ENCODE measurements around the gene SHROOM3.

Gene SHROOM3

DNA sequence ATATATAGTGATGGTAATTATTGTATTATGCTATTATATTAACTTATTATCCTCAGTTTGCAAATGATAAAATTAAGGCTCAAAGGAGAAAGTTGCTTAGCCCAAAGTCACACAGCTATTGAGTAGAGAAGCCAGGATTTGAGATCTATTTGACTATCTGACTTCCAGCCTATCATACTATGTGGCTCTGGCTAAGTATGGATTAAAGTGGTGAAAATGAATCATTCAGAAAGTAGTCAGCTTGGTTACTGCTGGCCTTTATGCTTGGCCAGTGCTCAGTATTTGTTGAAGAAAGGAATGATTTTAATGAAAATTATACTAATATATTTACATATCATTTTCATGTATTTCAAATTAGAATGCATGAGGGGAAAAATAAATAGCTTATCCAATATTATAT lies 219.8 kb downstream of the SHROOM3 start:
- no peak overlapping the region for H3K4me3 ChIP-seq (ENCODE audit: insufficient read depth, low read length, poor library complexity, severe bottlenecking)
- H3K9me2 ChIP-seq (replicated peaks; ENCODE audit: insufficient read depth, low read length) = no peaks in the 10 kb centered on the region
- H3K79me2 ChIP-seq (ENCODE audit: insufficient read depth, low read length) = no peaks in the 10 kb centered on the region
- no peaks in the 10 kb centered on the region for H4K20me1 ChIP-seq (ENCODE audit: low read depth, low read length)
- H3K27ac ChIP-seq (ENCODE audit: low read depth, low read length) = no peak overlapping the region
- no peak overlapping the region for H3K4me2 ChIP-seq (ENCODE audit: low read depth, low read length, poor library complexity, severe bottlenecking)
- H3K36me3 ChIP-seq (ENCODE audit: low read length) = no peaks in the 10 kb centered on the region
- no peaks in the 10 kb centered on the region for H3K27me3 ChIP-seq (ENCODE audit: low read length)
- H3K9ac ChIP-seq (ENCODE audit: low read length) = no peak overlapping the region
- no peaks in the 10 kb centered on the region for H3F3A ChIP-seq (ENCODE audit: insufficient read depth)
- no peak overlapping the region for H2AFZ ChIP-seq (ENCODE audit: low read depth, low read length, severe bottlenecking)
- H3K9me3 ChIP-seq (ENCODE audit: insufficient read depth, low read length) = no peaks in the 10 kb centered on the region
- TF ChIP-seq EZH2phosphoT487 (conservative IDR thresholded peaks at IDR 0.05; ENCODE audit: low read length) = no peak
- TF ChIP-seq, protein P1, sequence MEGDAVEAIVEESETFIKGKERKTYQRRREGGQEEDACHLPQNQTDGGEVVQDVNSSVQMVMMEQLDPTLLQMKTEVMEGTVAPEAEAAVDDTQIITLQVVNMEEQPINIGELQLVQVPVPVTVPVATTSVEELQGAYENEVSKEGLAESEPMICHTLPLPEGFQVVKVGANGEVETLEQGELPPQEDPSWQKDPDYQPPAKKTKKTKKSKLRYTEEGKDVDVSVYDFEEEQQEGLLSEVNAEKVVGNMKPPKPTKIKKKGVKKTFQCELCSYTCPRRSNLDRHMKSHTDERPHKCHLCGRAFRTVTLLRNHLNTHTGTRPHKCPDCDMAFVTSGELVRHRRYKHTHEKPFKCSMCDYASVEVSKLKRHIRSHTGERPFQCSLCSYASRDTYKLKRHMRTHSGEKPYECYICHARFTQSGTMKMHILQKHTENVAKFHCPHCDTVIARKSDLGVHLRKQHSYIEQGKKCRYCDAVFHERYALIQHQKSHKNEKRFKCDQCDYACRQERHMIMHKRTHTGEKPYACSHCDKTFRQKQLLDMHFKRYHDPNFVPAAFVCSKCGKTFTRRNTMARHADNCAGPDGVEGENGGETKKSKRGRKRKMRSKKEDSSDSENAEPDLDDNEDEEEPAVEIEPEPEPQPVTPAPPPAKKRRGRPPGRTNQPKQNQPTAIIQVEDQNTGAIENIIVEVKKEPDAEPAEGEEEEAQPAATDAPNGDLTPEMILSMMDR (IDR thresholded peaks at IDR 0.05; ENCODE audit: insufficient read depth, low read length, poor library complexity, severe bottlenecking) = no peak

DNA sequence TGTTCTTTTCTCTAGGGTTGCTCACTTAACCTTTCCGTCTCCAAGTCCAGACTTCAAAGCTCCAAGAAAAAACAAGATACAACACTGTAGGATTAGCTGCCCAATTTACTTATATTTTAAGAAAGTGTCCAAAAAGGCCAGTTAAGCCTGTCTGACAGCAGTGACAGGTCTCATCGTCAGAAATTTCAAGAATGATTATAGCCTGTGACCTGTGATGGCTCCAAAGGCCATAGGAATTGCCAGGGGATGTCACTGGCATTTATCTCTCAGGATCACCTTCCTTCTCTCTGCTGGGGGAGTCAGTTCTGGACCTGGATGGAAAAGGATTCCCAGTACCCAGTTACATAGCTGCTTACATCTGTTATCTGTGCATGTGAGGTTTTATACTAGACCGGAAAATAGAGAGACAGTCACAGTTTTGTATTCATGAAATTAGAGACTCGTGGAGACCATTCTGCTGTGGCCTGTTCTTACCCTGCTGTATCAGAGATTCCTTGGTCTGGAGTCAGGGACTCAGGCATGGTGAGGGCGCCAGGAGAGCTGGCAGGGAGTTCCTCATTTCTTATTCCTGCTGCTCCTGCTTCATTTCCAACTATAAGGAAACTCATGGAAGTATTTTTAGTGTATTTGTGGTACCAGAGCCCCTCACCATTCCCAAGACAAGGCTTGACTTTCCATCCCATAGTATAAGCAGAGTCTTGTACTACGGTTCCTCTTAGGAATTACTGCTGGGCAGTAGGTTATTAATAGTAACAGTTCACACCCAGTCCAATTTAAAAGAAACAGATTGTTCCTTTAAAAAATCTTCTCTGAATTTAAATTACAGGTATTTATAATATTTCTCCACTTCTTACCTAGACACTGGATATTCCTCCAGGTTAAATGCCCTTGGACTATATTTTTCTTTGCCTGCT lies 220.8 kb downstream of the SHROOM3 start:
- H3K4me2 ChIP-seq (ENCODE audit: low read depth, low read length, poor library complexity, severe bottlenecking) = no peak overlapping the region
- H3K9me3 ChIP-seq (ENCODE audit: insufficient read depth, low read length) = no peaks in the 10 kb centered on the region
- H4K20me1 ChIP-seq (ENCODE audit: low read depth, low read length) = no peaks in the 10 kb centered on the region
- no peak overlapping the region for H3K9ac ChIP-seq (ENCODE audit: low read length)
- H3K27me3 ChIP-seq (ENCODE audit: low read length) = no peaks in the 10 kb centered on the region
- no peaks in the 10 kb centered on the region for H3K79me2 ChIP-seq (ENCODE audit: insufficient read depth, low read length)
- H3K4me3 ChIP-seq (ENCODE audit: insufficient read depth, low read length, poor library complexity, severe bottlenecking) = no peak overlapping the region
- H3K36me3 ChIP-seq (ENCODE audit: low read length) = no peaks in the 10 kb centered on the region
- no peak overlapping the region for H3K27ac ChIP-seq (ENCODE audit: low read depth, low read length)
- TF ChIP-seq, protein P1 (IDR thresholded peaks at IDR 0.05; ENCODE audit: insufficient read depth, low read length, poor library complexity, severe bottlenecking) = no peak
- TF ChIP-seq EZH2phosphoT487 (conservative IDR thresholded peaks at IDR 0.05; ENCODE audit: low read length) = no peak
- no peak overlapping the region for H2AFZ ChIP-seq (ENCODE audit: low read depth, low read length, severe bottlenecking)
- H3K9me2 ChIP-seq (replicated peaks; ENCODE audit: insufficient read depth, low read length) = no peaks in the 10 kb centered on the region
- no peaks in the 10 kb centered on the region for H3F3A ChIP-seq (ENCODE audit: insufficient read depth)

DNA sequence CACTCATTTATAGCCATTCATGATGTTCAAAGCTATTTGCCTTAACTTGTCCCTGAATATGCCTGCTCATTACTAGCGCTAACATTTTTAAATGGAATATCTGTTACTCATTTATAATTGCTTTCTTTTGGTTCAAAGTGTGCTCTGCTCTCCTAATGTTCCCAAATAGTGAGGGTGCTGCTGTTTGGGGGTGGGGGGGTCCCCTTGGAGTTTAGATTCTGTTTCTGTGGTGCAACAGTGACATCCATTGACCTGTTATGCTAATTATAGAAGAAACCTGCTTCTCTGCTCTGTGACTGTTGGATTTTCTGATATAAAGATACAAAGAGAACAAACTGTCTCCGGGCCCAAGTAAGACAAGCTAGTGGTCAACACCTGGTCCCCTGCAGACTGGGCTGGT lies 222.4 kb downstream of the SHROOM3 start:
- H3K36me3 ChIP-seq (ENCODE audit: low read length) = no peaks in the 10 kb centered on the region
- no peak for TF ChIP-seq EZH2phosphoT487 (conservative IDR thresholded peaks at IDR 0.05; ENCODE audit: low read length)
- TF ChIP-seq, protein P1 (IDR thresholded peaks at IDR 0.05; ENCODE audit: insufficient read depth, low read length, poor library complexity, severe bottlenecking) = no peak
- no peak overlapping the region for H3K4me2 ChIP-seq (ENCODE audit: low read depth, low read length, poor library complexity, severe bottlenecking)
- H3K27ac ChIP-seq (ENCODE audit: low read depth, low read length) = no peak overlapping the region
- no peaks in the 10 kb centered on the region for H3K9me2 ChIP-seq (replicated peaks; ENCODE audit: insufficient read depth, low read length)
- no peaks in the 10 kb centered on the region for H3K27me3 ChIP-seq (ENCODE audit: low read length)
- no peaks in the 10 kb centered on the region for H3K9me3 ChIP-seq (ENCODE audit: insufficient read depth, low read length)
- H3F3A ChIP-seq (ENCODE audit: insufficient read depth) = no peaks in the 10 kb centered on the region
- no peaks in the 10 kb centered on the region for H3K79me2 ChIP-seq (ENCODE audit: insufficient read depth, low read length)
- H2AFZ ChIP-seq (ENCODE audit: low read depth, low read length, severe bottlenecking) = no peak overlapping the region
- H4K20me1 ChIP-seq (ENCODE audit: low read depth, low read length) = no peaks in the 10 kb centered on the region
- no peak overlapping the region for H3K4me3 ChIP-seq (ENCODE audit: insufficient read depth, low read length, poor library complexity, severe bottlenecking)
- no peak overlapping the region for H3K9ac ChIP-seq (ENCODE audit: low read length)
